Brain microvascular endothelial cell (primary cell): Measurements from ENCODE around the gene ELMO3.

Experiments
- DNase-seq: peaks from one replicate; pipeline ENCODE4 v3.0.0-alpha.2; 2020
- H3K27ac ChIP-seq: fragments of 250-450 bp; sonication (Bioruptor Pico); 2 replicates; pipeline ENCODE4 v1.5.1; 2020; ENCODE audit warnings: mild to moderate bottlenecking, moderate library complexity
- H3K27me3 ChIP-seq: fragments of 250-450 bp; sonication (Bioruptor Pico); replicated peaks from 2 replicates; pipeline ENCODE4 v1.5.1; 2020; ENCODE audit warnings: mild to moderate bottlenecking
- H3K36me3 ChIP-seq: fragments of 250-450 bp; sonication (Bioruptor Pico); replicated peaks from 2 replicates; pipeline ENCODE4 v1.5.1; 2020; ENCODE audit warnings: mild to moderate bottlenecking
- H3K4me3 ChIP-seq: 2 replicates; pipeline ENCODE4 v1.5.1; 2011; ENCODE audit warnings: low read depth, mild to moderate bottlenecking, control low read depth, low read length, moderate library complexity
- CTCF ChIP-seq: IDR thresholded peaks from 2 replicates; pipeline ENCODE4 v1.5.1; 2011; ENCODE audit warnings: low read depth, mild to moderate bottlenecking, moderate library complexity, low read length, control low read depth, inconsistent platforms; ENCODE audit errors: missing control alignments
- in situ Hi-C: cut with HindIII; loops from 2 replicates; pipeline ENCODE4 v1.10.0; 2017; ENCODE audit warnings: low sequenced_read_pairs, low pct_ligation_motif_present

ELMO3 gene

GRCh38 chr16:67223992-67224391, 25.1 kb downstream of the ELMO3 start:
- H3K36me3 ChIP-seq = peaks cover 10% of the 10 kb centered on the region
- no peak for TF ChIP-seq CTCF
- DNase-seq = no peak
- in situ Hi-C loops = no loop called here
- no peaks in the 10 kb centered on the region for H3K27me3 ChIP-seq
- no peak overlapping the region for H3K27ac ChIP-seq
- no peak overlapping the region for H3K4me3 ChIP-seq

- no peaks in the 10 kb centered on the region for H3K27me3 ChIP-seq
- in situ Hi-C loops = no loop called here
- no peak for DNase-seq
- peak overlapping the region; percentile 77 for H3K27ac ChIP-seq
- H3K36me3 ChIP-seq = peaks cover 34% of the 10 kb centered on the region
- peak overlapping the region; percentile 98 for H3K4me3 ChIP-seq
- no peak for TF ChIP-seq CTCF
These were observed 27.4 kb downstream of the ELMO3 start for GRCh38 chr16:67226295-67226803.

- peak; percentile 32 for TF ChIP-seq CTCF
- Histone ChIP-seq H3K27me3 (no peaks in the 10 kb centered on the region), H3K36me3 (peaks cover 40% of the 10 kb centered on the region), H3K27ac (peak within 1 kb of the TSS; percentile 77), H3K4me3 (peak within 1 kb of the TSS; percentile 98)
- peak; percentile 98 for DNase-seq
- in situ Hi-C loops = no loop called here
These were observed 28.1 kb downstream of the ELMO3 start, which contains the start of gene TMEM208 for GRCh38 chr16:67226804-67227566. Gene TMEM208 (plus strand): TSS chr16:67227130. CDS start chr16:67227219, 89 bp downstream.

- in situ Hi-C loops = no loop called here
- peak overlapping the region; percentile 77 for H3K27ac ChIP-seq
- DNase-seq = no peak
- TF ChIP-seq CTCF = no peak
- peak overlapping the region; percentile 98 for H3K4me3 ChIP-seq
- H3K36me3 ChIP-seq = peaks cover 44% of the 10 kb centered on the region
- no peaks in the 10 kb centered on the region for H3K27me3 ChIP-seq
These were observed 28.6 kb downstream of the ELMO3 start for GRCh38 chr16:67227567-67227921.

- Histone ChIP-seq H3K4me3 (peak overlapping the region; percentile 98), H3K27me3 (no peaks in the 10 kb centered on the region), H3K27ac (no peak overlapping the region), H3K36me3 (peaks cover 48% of the 10 kb centered on the region)
- no peak for TF ChIP-seq CTCF
- in situ Hi-C loops = no loop called here
- no peak for DNase-seq
These were observed 29.3 kb downstream of the ELMO3 start for GRCh38 chr16:67228034-67228785.
